T follicular helper cell (primary cell): ENCODE results near the gene FASLG.

Experiments
- DNase-seq: peaks from one replicate; pipeline ENCODE4 v3.0.0-alpha.2; 2020; ENCODE audit warnings: low read depth

FASLG gene

GRCh38 chr1:172646653-172647052 lies 12.2 kb upstream of the FASLG start:
- DNase-seq, result no peak

- no peak for DNase-seq
Measured at GRCh38 chr1:172647110-172647564, 11.8 kb upstream of the FASLG start.

DNA sequence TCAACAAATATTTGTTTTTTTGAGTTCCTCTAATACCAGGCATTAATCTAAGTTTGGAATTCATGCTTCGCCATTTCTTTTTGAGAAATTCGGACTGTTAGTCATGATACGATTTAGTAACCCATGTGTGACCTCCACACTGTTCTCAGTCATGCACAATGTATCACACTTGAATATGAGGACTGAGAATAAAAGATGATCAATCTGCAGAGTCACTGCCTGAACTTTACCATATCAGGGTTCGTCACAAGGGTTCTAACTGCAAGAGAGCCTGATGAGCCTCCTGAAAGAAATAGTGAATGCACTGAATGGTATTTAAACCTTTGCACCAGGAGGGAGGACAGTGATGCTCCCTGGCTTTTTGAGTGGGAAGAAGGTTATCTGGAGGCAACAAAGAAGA lies 10.9 kb upstream of the FASLG start:
- DNase-seq, result no peak

DNA sequence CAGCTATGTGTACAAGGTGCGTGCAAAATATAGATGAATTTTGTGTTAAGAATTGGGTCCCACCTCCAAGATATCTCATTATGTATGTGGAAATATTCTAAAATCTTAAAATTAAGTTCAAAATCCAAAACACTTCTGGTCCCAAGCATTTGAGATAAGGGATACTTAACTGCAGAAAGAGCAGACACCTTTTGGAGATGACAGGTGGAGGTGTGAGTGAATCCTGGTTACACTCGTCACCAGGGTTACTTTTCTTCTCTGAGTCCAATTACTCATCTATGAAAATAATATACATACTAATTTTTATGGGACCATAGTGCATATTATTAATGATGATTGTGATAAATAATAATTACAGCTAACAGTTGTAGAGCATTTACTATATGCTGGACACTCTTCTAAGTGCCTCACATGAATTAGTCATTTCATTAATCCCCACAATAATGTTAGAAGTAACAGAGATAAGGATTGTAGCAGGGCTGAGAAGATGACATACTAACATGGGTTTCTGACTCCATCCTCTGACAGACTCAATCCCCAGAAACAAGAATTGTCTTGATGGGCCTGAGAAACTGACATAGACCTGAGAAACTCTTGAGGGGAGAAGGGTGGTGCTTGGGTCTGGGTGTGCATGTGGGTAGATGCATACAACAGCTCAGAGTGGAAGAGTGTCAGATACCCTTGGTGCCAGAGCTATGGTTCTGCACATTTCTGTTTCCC lies 8.3 kb upstream of the FASLG start:
- DNase-seq, result no peak

DNA sequence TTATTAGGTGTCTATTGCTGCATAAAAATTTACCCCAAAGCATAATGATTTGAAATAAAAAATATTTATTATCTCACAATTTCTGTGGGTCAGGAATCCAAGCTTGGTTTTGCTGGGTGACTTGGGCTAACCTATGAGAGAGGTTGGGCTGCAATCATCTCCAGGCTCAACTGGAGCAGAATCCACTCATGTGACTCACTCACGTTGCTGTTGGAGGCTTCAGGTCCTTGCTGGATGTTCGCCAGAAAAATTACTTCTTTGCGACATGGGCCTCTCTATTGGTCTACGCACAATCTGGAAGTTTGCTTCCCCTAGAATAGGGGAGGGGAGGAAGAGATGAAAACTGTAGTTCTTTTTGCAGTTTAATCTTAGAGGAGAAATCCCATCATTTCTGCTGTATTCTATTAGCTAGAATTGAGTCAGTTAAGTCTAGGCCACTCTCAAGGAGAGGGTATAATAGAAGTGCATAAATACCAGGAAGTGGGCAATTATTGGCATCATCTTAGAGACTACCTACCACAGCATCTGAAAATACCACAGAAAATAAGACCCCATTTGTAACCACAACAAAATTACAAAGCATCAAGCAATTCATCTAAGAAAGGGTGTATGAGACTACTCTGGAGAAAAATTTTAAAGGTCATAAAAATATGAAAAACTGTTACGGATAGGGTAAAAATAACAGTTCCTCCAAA lies 5.7 kb upstream of the FASLG start:
- DNase-seq, result no peak

DNA sequence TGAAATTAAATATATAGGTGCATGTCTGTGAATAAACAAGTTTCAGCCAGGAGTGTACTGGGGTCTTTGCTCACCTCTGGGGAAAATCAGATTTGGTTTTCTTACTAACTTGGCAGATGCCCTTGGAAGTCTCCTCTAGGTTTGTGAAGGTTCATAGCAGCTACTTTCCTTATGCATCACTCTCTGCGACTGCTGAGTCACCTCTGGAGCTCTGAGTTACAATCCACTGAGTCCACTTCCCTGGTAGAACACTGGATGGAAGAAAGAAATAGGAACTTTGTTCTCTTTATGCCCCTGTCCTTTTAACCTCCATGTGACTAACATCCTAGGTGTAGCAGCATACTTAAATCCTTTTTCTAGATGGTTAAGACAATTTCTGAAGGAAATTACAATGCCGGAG lies 4.4 kb upstream of the FASLG start:
- DNase-seq, result no peak

- DNase-seq, result no peak
Measured at GRCh38 chr1:172656576-172656975, 2.3 kb upstream of the FASLG start.

GRCh38 chr1:172657586-172657985 lies 1.3 kb upstream of the FASLG start:
- DNase-seq, result no peak

- DNase-seq, result no peak
Measured at GRCh38 chr1:172661107-172661506, 2.2 kb downstream of the FASLG start.

DNA sequence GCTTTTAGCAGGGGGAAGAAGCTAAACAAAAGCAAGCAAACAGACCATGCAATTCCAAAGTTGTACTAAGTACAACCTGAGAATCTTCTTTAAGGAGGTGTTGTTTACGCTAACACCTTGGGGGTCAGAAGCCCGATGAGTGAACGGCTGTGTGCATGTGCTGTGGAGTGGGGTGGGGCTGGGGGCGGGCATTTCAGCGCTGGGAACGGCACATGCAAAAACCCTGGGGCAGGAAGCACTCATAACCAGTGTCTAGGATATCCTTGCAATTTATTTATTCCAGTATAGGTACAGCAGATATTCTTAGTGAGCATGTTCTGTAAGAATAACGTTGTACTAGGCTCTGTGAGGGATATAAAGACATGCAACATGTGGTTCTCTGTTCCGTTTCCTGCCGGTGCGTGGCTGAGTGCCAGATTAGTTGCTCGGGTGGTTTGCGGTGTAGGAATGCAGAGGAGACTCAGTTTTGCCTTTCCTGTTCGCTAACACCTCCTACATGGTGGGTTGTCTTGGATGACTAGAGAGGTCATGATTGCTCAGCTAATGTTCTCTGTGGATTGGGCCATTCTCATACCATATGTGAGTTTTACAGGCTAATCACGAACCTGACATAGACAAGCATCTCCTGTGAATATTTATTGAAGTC lies 3.7 kb downstream of the FASLG start:
- DNase-seq, result peak; percentile 64

- DNase-seq, result no peak
Measured at GRCh38 chr1:172663732-172664131, 4.8 kb downstream of the FASLG start.

DNA sequence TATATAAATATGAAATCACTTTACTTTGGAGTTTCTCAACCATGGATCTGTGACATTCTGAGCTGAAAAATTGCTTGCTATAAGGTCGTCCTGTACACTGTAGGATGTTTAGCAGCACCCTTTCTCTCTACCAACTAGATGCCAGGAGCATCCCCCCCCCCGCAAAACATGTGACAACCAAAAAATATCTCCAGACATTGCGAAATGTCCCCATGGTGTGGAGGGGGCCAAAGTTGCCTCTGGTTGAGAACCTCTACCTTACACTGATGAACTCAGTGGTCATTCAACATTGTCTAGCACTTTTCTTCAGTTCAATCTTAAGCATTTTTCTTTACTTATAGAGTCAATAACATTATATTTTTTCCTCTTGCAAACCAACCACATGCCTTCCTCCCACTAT lies 9.2 kb downstream of the FASLG start:
- DNase-seq, result no peak

- no peak for DNase-seq
Measured at GRCh38 chr1:172669011-172669410, 10.1 kb downstream of the FASLG start.

DNA sequence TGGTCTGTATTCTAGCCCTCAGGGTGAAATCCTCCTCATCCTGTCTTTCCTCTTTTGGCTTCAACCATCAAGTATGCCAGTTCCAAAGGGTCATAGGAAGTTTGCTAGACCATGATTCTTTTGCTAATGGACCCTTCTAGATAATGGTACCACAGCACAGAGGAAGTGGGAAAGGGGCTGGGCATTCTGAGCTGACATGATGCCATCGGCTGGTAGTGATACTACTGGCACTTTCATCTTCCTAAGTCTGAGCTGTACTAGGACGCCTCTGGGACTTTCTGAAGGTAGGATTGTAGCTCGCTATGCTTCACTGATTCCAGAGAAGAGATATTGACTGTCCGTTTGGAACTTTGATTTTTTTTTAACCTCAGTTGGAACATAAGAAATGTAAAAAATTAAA lies 11.4 kb downstream of the FASLG start:
- DNase-seq, result no peak

GRCh38 chr1:172670791-172671190 lies 11.9 kb downstream of the FASLG start:
- DNase-seq, result no peak

DNA sequence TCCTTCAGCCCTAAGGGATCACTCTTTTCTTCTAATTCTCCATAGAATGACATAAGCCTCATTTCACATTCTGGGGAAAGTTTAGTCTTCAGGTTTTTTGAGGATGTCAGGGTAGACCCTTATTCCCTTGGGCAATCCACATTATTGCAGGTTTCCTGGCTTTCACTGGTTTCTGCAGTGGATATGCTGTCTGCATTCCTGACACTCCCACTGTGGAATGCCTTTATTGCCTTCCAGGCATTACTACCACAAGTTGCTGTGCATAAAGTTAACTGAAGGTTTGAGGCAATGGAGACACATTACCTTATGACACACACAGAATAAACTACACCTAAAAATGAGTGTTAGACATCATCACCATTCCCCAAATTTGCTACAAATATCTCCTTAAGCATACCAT lies 12.7 kb downstream of the FASLG start:
- no peak for DNase-seq

GRCh38 chr1:172672720-172673119 lies 13.8 kb downstream of the FASLG start:
- DNase-seq, result no peak

DNA sequence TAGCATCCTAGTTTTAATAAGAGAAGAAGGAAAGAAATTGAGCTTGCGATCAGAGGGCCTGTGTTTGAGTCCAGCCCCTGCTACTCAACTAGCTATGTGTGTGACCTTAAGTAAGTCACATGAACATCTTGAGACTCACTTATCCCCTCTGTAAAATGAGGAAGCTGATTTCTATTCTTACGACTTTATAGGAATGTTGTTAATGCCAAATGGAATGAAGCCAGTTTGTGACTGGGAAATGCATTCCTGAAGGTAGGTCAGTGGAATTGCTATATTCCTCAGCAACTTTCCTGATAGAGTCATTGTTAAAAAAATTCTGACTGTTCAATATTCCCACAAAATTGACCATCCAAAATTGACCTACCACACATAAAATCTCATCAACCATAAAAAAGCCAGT lies 14.9 kb downstream of the FASLG start:
- no peak for DNase-seq

- DNase-seq, result no peak
Measured at GRCh38 chr1:172674831-172675613, 16.1 kb downstream of the FASLG start.

- DNase-seq, result no peak
Measured at GRCh38 chr1:172679000-172679772, 20.3 kb downstream of the FASLG start.

DNA sequence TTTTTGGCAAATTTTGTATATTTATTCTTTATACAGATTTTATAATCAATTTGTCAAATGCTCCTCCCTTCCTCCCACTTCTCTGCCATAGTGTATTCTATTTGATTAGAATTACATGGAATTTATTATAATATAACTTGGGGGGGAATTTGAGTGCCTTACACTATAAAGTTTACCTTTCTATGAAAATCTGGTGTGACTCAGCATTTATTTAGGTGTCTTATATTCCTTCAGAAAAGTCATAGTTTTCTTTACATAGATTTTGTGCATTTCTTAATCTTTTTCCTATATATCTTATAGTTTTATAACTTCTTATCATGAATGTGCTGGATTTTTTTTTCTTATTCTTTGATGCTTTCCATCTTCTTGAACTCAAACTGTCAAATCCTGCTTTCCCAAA lies 21.3 kb downstream of the FASLG start:
- no peak for DNase-seq
